Keratinocyte (primary cell): ENCODE results near the gene ZER1. TPM values are rescaled to one million over a fixed set of nuclear protein-coding genes. Genes with fewer than 3 reads are reported as not detected.

Experiments
- DNase-seq: peaks from one replicate; pipeline ENCODE4 v3.0.0-alpha.2; 2011; ENCODE audit warnings: low read depth, missing footprints, low spot score
- FAIRE-seq: peaks from 2 replicates; lab custom pipeline; 2011; peaks lifted over from hg19 to GRCh38; lab: Jason Lieb, UNC
- H2AFZ ChIP-seq: 2 replicates; pipeline ENCODE4 v1.6.0; 2012; ENCODE audit warnings: low read length, control low read depth, inconsistent platforms; ENCODE audit not compliant: control insufficient read depth
- H3K27ac ChIP-seq: 2 replicates; pipeline ENCODE4 v1.5.1; 2011; ENCODE audit warnings: low read length; ENCODE audit not compliant: control insufficient read depth, insufficient read depth
- H3K27me3 ChIP-seq: 3 replicates; pipeline ENCODE4 v1.6.0; 2011; ENCODE audit warnings: low read length; ENCODE audit not compliant: control insufficient read depth, insufficient read depth; ENCODE audit errors: extremely low read depth
- H3K36me3 ChIP-seq, 2 experiments: 2 replicates in 1 of 2; 3 replicates in 1 of 2; pipeline ENCODE4 v1.5.1; 2011; ENCODE audit warnings: low read length in 2 of 2, mild to moderate bottlenecking in 1 of 2; ENCODE audit not compliant: control insufficient read depth in 2 of 2, insufficient read depth in 2 of 2; ENCODE audit errors: extremely low read depth in 1 of 2
- H3K4me1 ChIP-seq: 3 replicates; pipeline ENCODE4 v1.5.1; 2011; ENCODE audit warnings: low read length; ENCODE audit not compliant: control insufficient read depth, insufficient read depth; ENCODE audit errors: extremely low read depth
- H3K4me2 ChIP-seq: 3 replicates; pipeline ENCODE4 v1.6.0; 2011; ENCODE audit warnings: low read depth, low read length; ENCODE audit not compliant: control insufficient read depth, insufficient read depth; ENCODE audit errors: extremely low read depth
- H3K4me3 ChIP-seq, 3 experiments: fragments of 200-600 bp in 1 of 3; sonication (generic) in 1 of 3; 2 replicates in 2 of 3; 3 replicates in 1 of 3; pipeline ENCODE4 v1.5.1; 2011 to 2016; ENCODE audit warnings: low read length in 3 of 3, mild to moderate bottlenecking in 3 of 3, control low read depth in 2 of 3, inconsistent platforms in 1 of 3, low read depth in 1 of 3, mixed read lengths in 1 of 3, mixed run types in 1 of 3, moderate library complexity in 1 of 3; ENCODE audit not compliant: control insufficient read depth in 2 of 3, insufficient read depth in 2 of 3; ENCODE audit errors: extremely low read depth in 1 of 3
- H3K79me2 ChIP-seq: 2 replicates; pipeline ENCODE4 v1.6.0; 2012; ENCODE audit warnings: low read length; ENCODE audit not compliant: control insufficient read depth, insufficient read depth
- H3K9ac ChIP-seq: 3 replicates; pipeline ENCODE4 v1.6.0; 2011; ENCODE audit warnings: low read length; ENCODE audit not compliant: control insufficient read depth, insufficient read depth; ENCODE audit errors: extremely low read depth
- H3K9me1 ChIP-seq: 3 replicates; pipeline ENCODE4 v1.6.0; 2011; ENCODE audit warnings: low read length; ENCODE audit not compliant: control insufficient read depth, insufficient read depth; ENCODE audit errors: extremely low read depth
- H3K9me3 ChIP-seq: 2 replicates; pipeline ENCODE4 v1.5.1; 2012; ENCODE audit warnings: low read depth, low read length; ENCODE audit not compliant: control insufficient read depth
- H4K20me1 ChIP-seq: 3 replicates; pipeline ENCODE4 v1.6.0; 2011; ENCODE audit warnings: low read length; ENCODE audit not compliant: control insufficient read depth, insufficient read depth; ENCODE audit errors: extremely low read depth
- CTCF ChIP-seq, 3 experiments: IDR thresholded peaks in 1 of 3; conservative IDR thresholded peaks in 1 of 3; optimal IDR thresholded peaks in 1 of 3; 2 replicates in 2 of 3; 3 replicates in 1 of 3; pipeline versions ENCODE3 to v1.5.1; 2011; ENCODE audit warnings: low read length in 3 of 3, mild to moderate bottlenecking in 3 of 3, moderate library complexity in 2 of 3, control low read depth in 1 of 3, inconsistent platforms in 1 of 3; ENCODE audit not compliant: insufficient read depth in 2 of 3; ENCODE audit errors: extremely low read depth in 1 of 3
- EZH2 ChIP-seq: IDR thresholded peaks from one replicate; pipeline ENCODE4 v1.6.1; 2012; ENCODE audit warnings: inconsistent platforms, mild to moderate bottlenecking, low read length, moderate library complexity
- dilution Hi-C: fragments of 300-500 bp; cut with MboI; formaldehyde crosslinking; loops from one replicate; pipeline ENCODE4 v1.7.0; 2020; ENCODE audit warnings: low sequenced_read_pairs; ENCODE audit not compliant: extremely low pct_ligation_motif_present
- polyA plus RNA-seq, 5 experiments: library from polyadenylated mRNA; depleted of rRNA in 3 of 5; stranded (reverse) in 3 of 5; stranded (forward) in 1 of 5; unstranded in 1 of 5; fragments of >200 nt; gene quantifications; 1 replicate in 1 of 5; 2 replicates in 3 of 5; 3 replicates in 1 of 5; pipeline versions ENCODE4 v1.2.1 to v1.2.3, GENCODE V29; 2011 to 2012; ENCODE audit warnings: missing spikeins in 2 of 5, low read depth in 1 of 5, low replicate concordance in 1 of 5

Gene ZER1
- polyA plus RNA-seq, 1 donor (not counting 4 experiments of a cell fraction or from before 2014, with no cell fraction given), result 14.9 TPM

DNA sequence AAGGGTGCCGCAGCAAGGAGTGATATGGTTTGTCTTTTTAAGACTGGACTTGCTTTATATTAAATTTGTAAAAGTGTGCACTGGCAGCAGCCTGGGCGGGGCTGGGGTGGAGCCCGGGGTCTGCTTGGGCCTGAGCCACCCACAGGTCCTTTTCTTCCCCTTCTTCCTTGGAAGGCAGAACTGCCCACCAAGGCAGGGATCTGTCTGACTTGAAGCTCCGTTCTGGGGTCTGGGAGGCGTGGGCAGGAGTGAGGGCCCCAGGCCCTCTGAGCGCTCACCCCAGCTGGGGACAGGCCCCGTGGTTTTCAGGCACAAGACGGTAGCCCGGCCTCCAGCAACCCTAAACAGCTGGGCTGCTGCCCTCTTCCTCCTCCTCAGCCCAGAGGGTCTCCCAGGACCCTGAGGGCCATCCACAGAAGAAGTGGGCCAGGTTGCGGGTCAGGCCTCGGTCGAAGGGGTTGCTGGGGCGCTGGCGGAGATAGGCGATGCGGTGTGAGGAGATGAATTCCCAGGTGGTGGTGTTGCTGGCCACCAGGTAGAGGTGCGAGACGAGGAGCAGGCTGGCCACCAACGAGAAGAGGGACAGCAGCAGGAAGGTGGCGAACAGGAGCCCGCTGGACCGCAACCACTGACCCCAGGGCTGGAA is 50.8 kb downstream of the ZER1 start:
- Histone ChIP-seq H4K20me1 (no peaks in the 10 kb centered on the region), H3K79me2 (peaks cover 11% of the 10 kb centered on the region), H2AFZ (no peak overlapping the region), H3K36me3 (peaks cover 6% of the 10 kb centered on the region in 2 experiments), H3K27me3 (no peaks in the 10 kb centered on the region), H3K9me3 (no peaks in the 10 kb centered on the region), H3K4me3 (no peak overlapping the region), H3K4me1 (peaks cover 13% of the 10 kb centered on the region), H3K4me2 (no peak overlapping the region), H3K27ac (no peak overlapping the region), H3K9ac (no peak overlapping the region), H3K9me1 (no peaks in the 10 kb centered on the region)
- TF ChIP-seq EZH2 (no peak), CTCF (optimal IDR thresholded peaks at IDR 0.05 in 1 of 3, IDR thresholded peaks at IDR 0.05 in 1 of 3, conservative IDR thresholded peaks at IDR 0.05 in 1 of 3; ENCODE audit: extremely low read depth in 1 of 3, insufficient read depth in 2 of 3, low read length in 3 of 3) (no peak)
- FAIRE-seq (no peak), DNase-seq (no peak)
- dilution Hi-C loops, result no loop called here

DNA sequence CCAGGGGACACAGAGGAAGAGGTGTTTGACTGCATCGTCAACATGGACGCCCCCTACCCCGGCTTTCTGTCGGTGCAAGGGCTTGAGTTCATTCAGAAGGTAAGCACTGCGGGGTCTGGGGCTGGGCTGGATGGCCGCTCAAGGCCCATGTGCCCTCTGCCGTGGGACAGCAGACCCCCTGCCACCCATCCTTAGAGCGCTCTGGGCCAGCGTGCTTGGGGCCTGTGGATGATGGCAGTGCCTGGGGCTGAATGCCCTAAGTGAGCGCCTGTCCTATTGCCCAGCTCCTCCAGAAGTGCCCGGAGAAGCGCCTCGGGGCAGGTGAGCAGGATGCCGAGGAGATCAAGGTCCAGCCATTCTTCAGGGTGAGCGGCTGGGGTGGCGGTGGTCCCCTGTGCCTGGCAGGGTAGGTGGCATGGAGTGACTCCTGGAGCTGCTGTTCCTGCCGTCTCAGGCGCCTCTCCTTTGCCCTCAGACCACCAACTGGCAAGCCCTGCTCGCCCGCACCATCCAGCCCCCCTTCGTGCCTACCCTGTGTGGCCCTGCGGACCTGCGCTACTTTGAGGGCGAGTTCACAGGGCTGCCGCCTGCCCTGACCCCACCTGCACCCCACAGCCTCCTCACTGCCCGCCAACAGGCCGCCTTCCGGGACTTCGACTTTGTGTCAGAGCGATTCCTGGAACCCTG is 51.7 kb downstream of the ZER1 start:
- no peak overlapping the region for H3K9ac ChIP-seq
- no peaks in the 10 kb centered on the region for H3K9me3 ChIP-seq
- no peak overlapping the region for H3K27ac ChIP-seq
- TF ChIP-seq CTCF (optimal IDR thresholded peaks at IDR 0.05 in 1 of 3, IDR thresholded peaks at IDR 0.05 in 1 of 3, conservative IDR thresholded peaks at IDR 0.05 in 1 of 3; ENCODE audit: extremely low read depth in 1 of 3, insufficient read depth in 2 of 3, low read length in 3 of 3), result no peak
- no peak for TF ChIP-seq EZH2
- no peak overlapping the region for H2AFZ ChIP-seq
- H4K20me1 ChIP-seq, result no peaks in the 10 kb centered on the region
- no peaks in the 10 kb centered on the region for H3K9me1 ChIP-seq
- peaks cover 6% of the 10 kb centered on the region in 2 experiments for H3K36me3 ChIP-seq
- H3K4me2 ChIP-seq, result no peak overlapping the region
- no peak overlapping the region for H3K4me3 ChIP-seq
- no peaks in the 10 kb centered on the region for H3K27me3 ChIP-seq
- peaks cover 13% of the 10 kb centered on the region for H3K4me1 ChIP-seq
- DNase-seq, result no peak
- dilution Hi-C loops, result no loop called here
- no peak for FAIRE-seq
- peaks cover 11% of the 10 kb centered on the region for H3K79me2 ChIP-seq
